HG03469 (cell line): Measurements from ENCODE around the gene HMBS.
"Not testable (repeated sequence)": the region's sequence is repeated elsewhere in the genome, so short reads cannot be mapped to it uniquely, and the experiment has no call there.

Experiments
- ATAC-seq: cut with Tn5 transposase; IDR thresholded peaks from one replicate; pipeline ENCODE4 v1.9.1; 2021; ENCODE audit warnings: mild to moderate bottlenecking, moderate library complexity, moderate number of reproducible peaks; ENCODE audit not compliant: unreplicated experiment

Gene HMBS

GRCh38 chr11:119117004-119117706 lies 32.5 kb downstream of the HMBS start:
- no peak for ATAC-seq

DNA sequence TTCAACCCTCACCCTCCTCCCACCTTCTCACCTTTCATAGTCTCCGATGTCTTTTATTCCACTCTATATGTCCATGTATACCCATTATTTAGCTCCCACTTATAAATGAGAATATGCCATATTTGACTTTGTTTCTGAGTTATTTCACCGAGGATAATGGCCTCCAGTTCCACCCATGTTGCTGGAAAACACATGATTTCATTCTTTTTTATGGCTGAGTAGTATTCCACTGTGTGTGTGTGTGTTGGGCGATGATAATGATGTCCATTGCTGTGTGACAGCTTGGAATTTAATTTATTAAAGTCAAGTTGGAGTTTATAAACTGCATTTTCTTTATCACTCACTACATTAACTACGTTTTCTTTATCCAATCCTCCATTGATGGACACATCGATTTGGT lies 33.5 kb downstream of the HMBS start:
- ATAC-seq: no peak

DNA sequence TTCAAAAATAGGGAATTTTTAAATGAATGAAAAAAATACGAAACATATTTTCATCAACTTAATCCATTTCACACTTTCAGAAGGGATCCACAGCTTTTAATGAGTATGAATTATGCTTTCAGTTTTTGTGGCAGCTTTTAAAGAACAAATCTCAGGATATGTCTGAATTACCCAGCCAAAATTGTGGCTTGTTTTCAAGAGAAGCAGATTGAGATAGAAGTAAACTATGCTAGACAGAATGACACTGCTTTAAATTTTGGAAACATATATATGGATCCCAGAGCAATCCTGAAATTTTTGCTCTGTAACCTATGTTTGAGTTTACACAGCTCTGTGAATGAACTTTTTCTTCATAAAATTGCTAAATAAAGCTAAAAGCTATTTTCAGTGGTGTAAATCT lies 34.3 kb downstream of the HMBS start:
- ATAC-seq: no peak

GRCh38 chr11:119120639-119121007 lies 35.9 kb downstream of the HMBS start:
- ATAC-seq: no peak

GRCh38 chr11:119121008-119121810 lies 36.5 kb downstream of the HMBS start, which contains the start of gene HINFP:
TSS of gene HINFP (plus strand) at chr11:119121580. CDS start at chr11:119126945, 5,365 bp downstream.
- ATAC-seq: peak; percentile 92

DNA sequence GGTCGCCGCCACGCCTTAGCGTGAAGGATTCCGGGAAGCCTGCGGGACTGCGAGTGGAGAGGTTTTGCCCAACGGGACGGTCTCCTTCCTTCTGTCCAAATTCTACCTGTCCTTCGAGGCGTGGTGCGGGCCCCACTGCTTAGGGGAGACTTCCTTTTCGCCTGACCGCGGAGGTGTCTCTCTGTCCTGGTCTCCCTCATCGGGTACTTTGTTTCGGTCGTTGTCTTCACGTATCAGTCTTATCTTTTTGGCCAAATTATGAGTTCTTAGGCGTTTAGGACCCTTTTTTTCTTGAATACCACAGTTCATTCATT lies 37.1 kb downstream of the HMBS start:
- no peak for ATAC-seq

DNA sequence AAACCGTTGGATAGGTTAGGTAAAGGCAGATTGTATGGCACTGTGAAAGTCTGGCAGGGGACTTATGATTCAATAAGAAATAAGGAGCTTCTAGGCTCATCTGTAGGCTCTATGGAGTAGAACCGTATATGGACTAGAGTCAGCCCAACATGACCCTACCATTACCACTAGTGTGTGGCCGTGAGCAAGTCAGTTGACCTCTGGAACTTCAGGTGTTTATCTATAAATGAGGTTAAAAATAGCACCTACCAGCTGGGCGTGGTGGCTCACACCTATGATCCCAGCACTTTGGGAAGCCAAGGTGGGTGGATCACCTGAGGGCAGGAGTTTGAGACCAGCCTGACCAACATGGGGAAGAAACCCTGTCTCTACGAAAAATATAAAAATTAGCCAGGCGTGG lies 41.1 kb downstream of the HMBS start:
- ATAC-seq: no peak

DNA sequence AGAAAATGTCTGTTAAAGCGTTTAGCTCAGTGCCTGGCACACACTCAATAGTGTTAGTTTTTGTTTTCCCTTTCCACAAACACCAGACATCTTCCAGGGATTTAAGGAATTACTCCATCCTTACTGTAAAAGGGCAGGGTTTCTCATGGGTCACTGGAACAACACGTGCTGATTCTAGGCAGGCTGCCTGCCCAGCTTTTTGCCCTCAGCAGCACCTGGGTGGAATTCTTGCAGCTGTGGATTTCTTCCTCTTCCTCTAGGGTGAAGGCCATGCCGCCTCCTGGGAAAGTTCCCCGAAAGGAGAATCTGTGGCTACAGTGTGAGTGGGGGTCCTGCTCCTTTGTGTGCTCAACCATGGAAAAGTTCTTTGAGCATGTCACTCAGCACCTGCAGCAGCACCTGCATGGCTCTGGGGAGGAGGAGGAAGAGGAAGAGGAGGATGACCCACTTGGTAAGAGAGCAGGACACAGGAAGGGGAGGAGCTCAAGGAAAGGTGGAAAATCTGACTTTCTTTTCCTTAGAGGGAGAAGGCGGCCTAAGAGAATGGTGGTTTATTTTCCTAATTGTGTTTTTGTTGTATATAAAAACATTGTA lies 42.1 kb downstream of the HMBS start:
- no peak for ATAC-seq

DNA sequence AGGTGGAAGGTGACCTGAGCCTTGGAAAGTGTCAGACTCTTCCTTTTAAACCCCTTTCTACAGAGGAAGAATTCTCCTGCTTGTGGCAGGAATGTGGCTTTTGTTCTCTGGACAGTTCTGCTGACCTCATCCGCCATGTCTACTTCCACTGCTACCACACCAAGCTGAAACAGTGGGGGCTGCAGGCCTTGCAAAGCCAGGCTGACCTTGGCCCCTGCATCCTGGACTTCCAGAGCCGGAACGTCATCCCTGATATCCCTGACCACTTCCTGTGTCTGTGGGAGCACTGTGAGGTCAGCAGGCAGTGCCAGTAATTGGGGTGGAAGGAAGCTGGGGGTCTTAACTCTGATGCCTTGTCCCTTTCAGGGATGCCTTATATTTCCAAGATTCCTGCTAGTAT lies 46.0 kb downstream of the HMBS start:
- ATAC-seq: no peak

DNA sequence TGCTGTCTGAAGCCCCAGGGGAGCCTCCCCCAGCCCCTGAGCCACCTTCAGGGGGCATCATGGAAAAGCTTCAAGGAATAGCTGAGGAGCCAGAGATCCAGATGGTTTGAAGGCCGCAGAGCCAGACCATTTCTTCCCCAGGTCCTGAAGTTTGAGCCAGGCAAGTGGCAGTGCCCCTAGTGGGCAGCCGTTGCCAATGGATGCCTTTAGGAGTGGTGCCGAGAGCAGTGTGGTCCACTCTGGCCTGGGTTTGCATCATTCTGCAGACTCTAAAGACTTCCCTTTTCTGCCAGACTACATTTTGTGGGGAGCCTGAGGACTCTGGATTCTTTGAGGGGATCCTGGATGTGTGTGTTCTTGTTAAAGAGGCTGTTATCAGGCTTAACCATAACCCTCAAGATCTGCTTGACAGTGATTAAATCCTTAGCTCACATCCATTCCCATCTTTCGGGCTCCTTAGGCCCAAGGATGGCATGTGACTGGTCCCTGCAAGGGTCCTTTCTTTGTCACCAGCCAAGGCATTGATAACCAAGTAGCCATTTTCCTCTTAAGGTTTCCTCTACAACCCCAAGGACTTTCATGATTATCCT lies 49.8 kb downstream of the HMBS start:
- no peak for ATAC-seq

DNA sequence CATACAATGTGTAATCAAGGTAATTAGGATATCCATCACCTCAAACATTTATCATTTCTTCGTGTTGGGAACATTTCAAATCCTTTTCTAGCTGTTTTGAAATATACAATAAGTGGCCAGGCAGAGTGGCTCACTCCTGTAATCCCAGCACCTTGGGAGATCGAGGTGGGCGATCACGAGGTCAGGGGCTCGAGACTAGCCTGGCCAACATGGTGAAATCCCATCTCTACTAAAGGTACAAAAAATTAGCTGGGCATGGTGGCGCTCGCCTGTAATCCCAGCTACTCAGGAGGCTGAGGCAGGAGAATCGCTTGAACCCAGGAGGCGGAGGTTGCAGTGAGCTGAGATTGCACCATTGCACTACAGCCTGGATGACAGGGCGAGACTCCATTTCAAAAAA lies 54.6 kb downstream of the HMBS start:
- ATAC-seq: not testable (repeated sequence)
